ENCODE measurements around the gene PRPF18.

The PRPF18 gene

GRCh38 chr10:13613519-13613918, 26.8 kb downstream of the PRPF18 start:
- Histone ChIP-seq H3K4me3 (ENCODE audit: low read length) (no peak overlapping the region), H3K4me1 (ENCODE audit: control insufficient read depth, insufficient read depth, low read length) (peaks cover 8% of the 10 kb centered on the region), H3K9ac (ENCODE audit: low read length) (no peak overlapping the region), H3K27ac (ENCODE audit: low read depth, low read length) (no peak overlapping the region), H3K27me3 (ENCODE audit: control insufficient read depth, insufficient read depth, low read length) (no peaks in the 10 kb centered on the region), H3K36me3 (ENCODE audit: control insufficient read depth, insufficient read depth, low read length) (peaks cover 9% of the 10 kb centered on the region)

- no peak overlapping the region for H3K9ac ChIP-seq (ENCODE audit: low read length)
- H3K4me1 ChIP-seq (ENCODE audit: control insufficient read depth, insufficient read depth, low read length), result peaks cover 8% of the 10 kb centered on the region
- H3K27me3 ChIP-seq (ENCODE audit: control insufficient read depth, insufficient read depth, low read length), result no peaks in the 10 kb centered on the region
- H3K36me3 ChIP-seq (ENCODE audit: control insufficient read depth, insufficient read depth, low read length), result peaks cover 11% of the 10 kb centered on the region
- H3K4me3 ChIP-seq (ENCODE audit: low read length), result no peak overlapping the region
- no peak overlapping the region for H3K27ac ChIP-seq (ENCODE audit: low read depth, low read length)
Measured at GRCh38 chr10:13614530-13615332, 28.0 kb downstream of the PRPF18 start.

- no peak overlapping the region for H3K4me3 ChIP-seq (ENCODE audit: low read length)
- H3K4me1 ChIP-seq (ENCODE audit: control insufficient read depth, insufficient read depth, low read length), result peaks cover 8% of the 10 kb centered on the region
- no peak overlapping the region for H3K27ac ChIP-seq (ENCODE audit: low read depth, low read length)
- H3K36me3 ChIP-seq (ENCODE audit: control insufficient read depth, insufficient read depth, low read length), result peaks cover 7% of the 10 kb centered on the region
- H3K9ac ChIP-seq (ENCODE audit: low read length), result no peak overlapping the region
- H3K27me3 ChIP-seq (ENCODE audit: control insufficient read depth, insufficient read depth, low read length), result no peaks in the 10 kb centered on the region
Measured at GRCh38 chr10:13615650-13616300, 29.0 kb downstream of the PRPF18 start.

- H3K4me3 ChIP-seq (ENCODE audit: low read length), result no peak overlapping the region
- no peak overlapping the region for H3K27ac ChIP-seq (ENCODE audit: low read depth, low read length)
- peaks cover 8% of the 10 kb centered on the region for H3K4me1 ChIP-seq (ENCODE audit: control insufficient read depth, insufficient read depth, low read length)
- no peak overlapping the region for H3K9ac ChIP-seq (ENCODE audit: low read length)
- H3K36me3 ChIP-seq (ENCODE audit: control insufficient read depth, insufficient read depth, low read length), result peaks cover 6% of the 10 kb centered on the region
- H3K27me3 ChIP-seq (ENCODE audit: control insufficient read depth, insufficient read depth, low read length), result no peaks in the 10 kb centered on the region
Measured at GRCh38 chr10:13617116-13617515, 30.4 kb downstream of the PRPF18 start.

GRCh38 chr10:13621931-13622330, 35.2 kb downstream of the PRPF18 start:
- no peaks in the 10 kb centered on the region for H3K27me3 ChIP-seq (ENCODE audit: control insufficient read depth, insufficient read depth, low read length)
- H3K36me3 ChIP-seq (ENCODE audit: control insufficient read depth, insufficient read depth, low read length), result peaks cover 6% of the 10 kb centered on the region
- H3K9ac ChIP-seq (ENCODE audit: low read length), result no peak overlapping the region
- no peaks in the 10 kb centered on the region for H3K4me1 ChIP-seq (ENCODE audit: control insufficient read depth, insufficient read depth, low read length)
- no peak overlapping the region for H3K27ac ChIP-seq (ENCODE audit: low read depth, low read length)
- no peak overlapping the region for H3K4me3 ChIP-seq (ENCODE audit: low read length)

GRCh38 chr10:13624630-13625029, 37.9 kb downstream of the PRPF18 start:
- Histone ChIP-seq H3K4me1 (ENCODE audit: control insufficient read depth, insufficient read depth, low read length) (peaks cover 5% of the 10 kb centered on the region), H3K4me3 (ENCODE audit: low read length) (no peak overlapping the region), H3K27me3 (ENCODE audit: control insufficient read depth, insufficient read depth, low read length) (no peaks in the 10 kb centered on the region), H3K27ac (ENCODE audit: low read depth, low read length) (no peak overlapping the region), H3K36me3 (ENCODE audit: control insufficient read depth, insufficient read depth, low read length) (no peaks in the 10 kb centered on the region), H3K9ac (ENCODE audit: low read length) (no peak overlapping the region)

GRCh38 chr10:13627459-13628310, 40.9 kb downstream of the PRPF18 start:
- H3K36me3 ChIP-seq (ENCODE audit: control insufficient read depth, insufficient read depth, low read length), result peaks cover 6% of the 10 kb centered on the region

GRCh38 chr10:13628661-13629060, 41.9 kb downstream of the PRPF18 start:
- H3K27me3 ChIP-seq (ENCODE audit: control insufficient read depth, insufficient read depth, low read length), result no peaks in the 10 kb centered on the region

More at GRCh38 chr10:13627459-13628310, 40.9 kb downstream of the PRPF18 start:
- Histone ChIP-seq H3K27me3 (ENCODE audit: control insufficient read depth, insufficient read depth, low read length) (no peaks in the 10 kb centered on the region), H3K4me1 (ENCODE audit: control insufficient read depth, insufficient read depth, low read length) (peaks cover 10% of the 10 kb centered on the region), H3K27ac (ENCODE audit: low read depth, low read length) (no peak overlapping the region), H3K4me3 (ENCODE audit: low read length) (no peak overlapping the region), H3K9ac (ENCODE audit: low read length) (no peak overlapping the region)

GRCh38 chr10:13629116-13629515, 42.4 kb downstream of the PRPF18 start:
- H3K4me3 ChIP-seq (ENCODE audit: low read length), result no peak overlapping the region
- H3K27ac ChIP-seq (ENCODE audit: low read depth, low read length), result no peak overlapping the region

More at GRCh38 chr10:13628661-13629060, 41.9 kb downstream of the PRPF18 start:
- Histone ChIP-seq H3K4me3 (ENCODE audit: low read length) (no peak overlapping the region), H3K4me1 (ENCODE audit: control insufficient read depth, insufficient read depth, low read length) (peaks cover 20% of the 10 kb centered on the region), H3K36me3 (ENCODE audit: control insufficient read depth, insufficient read depth, low read length) (peaks cover 6% of the 10 kb centered on the region), H3K9ac (ENCODE audit: low read length) (no peak overlapping the region), H3K27ac (ENCODE audit: low read depth, low read length) (no peak overlapping the region)

GRCh38 chr10:13630231-13630630, 43.5 kb downstream of the PRPF18 start:
- no peaks in the 10 kb centered on the region for H3K27me3 ChIP-seq (ENCODE audit: control insufficient read depth, insufficient read depth, low read length)
- H3K9ac ChIP-seq (ENCODE audit: low read length), result no peak overlapping the region
- peaks cover 28% of the 10 kb centered on the region for H3K4me1 ChIP-seq (ENCODE audit: control insufficient read depth, insufficient read depth, low read length)
- no peak overlapping the region for H3K4me3 ChIP-seq (ENCODE audit: low read length)
- H3K27ac ChIP-seq (ENCODE audit: low read depth, low read length), result no peak overlapping the region
- H3K36me3 ChIP-seq (ENCODE audit: control insufficient read depth, insufficient read depth, low read length), result peaks cover 6% of the 10 kb centered on the region

More at GRCh38 chr10:13629116-13629515, 42.4 kb downstream of the PRPF18 start:
- Histone ChIP-seq H3K4me1 (ENCODE audit: control insufficient read depth, insufficient read depth, low read length) (peaks cover 23% of the 10 kb centered on the region), H3K9ac (ENCODE audit: low read length) (no peak overlapping the region), H3K27me3 (ENCODE audit: control insufficient read depth, insufficient read depth, low read length) (no peaks in the 10 kb centered on the region), H3K36me3 (ENCODE audit: control insufficient read depth, insufficient read depth, low read length) (peaks cover 6% of the 10 kb centered on the region)

- no peak overlapping the region for H3K9ac ChIP-seq (ENCODE audit: low read length)
- no peaks in the 10 kb centered on the region for H3K27me3 ChIP-seq (ENCODE audit: control insufficient read depth, insufficient read depth, low read length)
- H3K4me3 ChIP-seq (ENCODE audit: low read length), result no peak overlapping the region
- H3K4me1 ChIP-seq (ENCODE audit: control insufficient read depth, insufficient read depth, low read length), result peaks cover 28% of the 10 kb centered on the region
- no peak overlapping the region for H3K27ac ChIP-seq (ENCODE audit: low read depth, low read length)
- peaks cover 6% of the 10 kb centered on the region for H3K36me3 ChIP-seq (ENCODE audit: control insufficient read depth, insufficient read depth, low read length)
Measured at GRCh38 chr10:13631594-13631993, 44.8 kb downstream of the PRPF18 start.

GRCh38 chr10:13632440-13632839, 45.7 kb downstream of the PRPF18 start:
- no peaks in the 10 kb centered on the region for H3K27me3 ChIP-seq (ENCODE audit: control insufficient read depth, insufficient read depth, low read length)
- peak overlapping the region; percentile 86 for H3K27ac ChIP-seq (ENCODE audit: low read depth, low read length)
- H3K4me3 ChIP-seq (ENCODE audit: low read length), result no peak overlapping the region
- H3K36me3 ChIP-seq (ENCODE audit: control insufficient read depth, insufficient read depth, low read length), result peaks cover 6% of the 10 kb centered on the region
- no peak overlapping the region for H3K9ac ChIP-seq (ENCODE audit: low read length)
- peaks cover 28% of the 10 kb centered on the region for H3K4me1 ChIP-seq (ENCODE audit: control insufficient read depth, insufficient read depth, low read length)

Data from rectal smooth muscle tissue (tissue), 1 donor.